ENCODE measurements around the gene XCR1.
A peak's percentile ranks its signal among the peaks of the same experiment; 100 is the strongest.

XCR1 gene

GRCh38 chr3:46065294-46065705 is 38.0 kb upstream of the XCR1 start:
- no peaks in the 10 kb centered on the region for H3K27me3 ChIP-seq (ENCODE audit: insufficient read depth, low read depth)
- H3K36me3 ChIP-seq (ENCODE audit: insufficient read depth), result no peaks in the 10 kb centered on the region
- no peaks in the 10 kb centered on the region for H4K20me1 ChIP-seq (ENCODE audit: insufficient read depth)
- H3K4me2 ChIP-seq, result peak overlapping the region; percentile 33; the same call in 1 of the 2 replicates
- no peak overlapping the region for H3K4me3 ChIP-seq (IDR thresholded peaks at IDR 0.05; ENCODE audit: insufficient read depth, low read depth, low read length)
- TF ChIP-seq CTCF (conservative IDR thresholded peaks at IDR 0.05; ENCODE audit: low read depth, low read length), result no peak
- H3K27ac ChIP-seq, result peak overlapping the region; percentile 40; the same call in 1 of the 2 replicates
- no peak overlapping the region for H3K9ac ChIP-seq
- no peak overlapping the region for H2AFZ ChIP-seq (ENCODE audit: low read depth)
- peaks cover 36% of the 10 kb centered on the region for H3K4me1 ChIP-seq (ENCODE audit: low read depth, poor library complexity, severe bottlenecking)
- no peaks in the 10 kb centered on the region for H3K79me2 ChIP-seq (ENCODE audit: insufficient read depth, low read depth)

GRCh38 chr3:46062679-46063078 is 35.4 kb upstream of the XCR1 start:
- Histone ChIP-seq H3K9ac (no peak overlapping the region), H3K4me3 (IDR thresholded peaks at IDR 0.05; ENCODE audit: insufficient read depth, low read depth, low read length) (no peak overlapping the region), H3K27ac (no peak overlapping the region), H4K20me1 (ENCODE audit: insufficient read depth) (no peaks in the 10 kb centered on the region), H3K27me3 (ENCODE audit: insufficient read depth, low read depth) (no peaks in the 10 kb centered on the region), H2AFZ (ENCODE audit: low read depth) (no peak overlapping the region), H3K36me3 (ENCODE audit: insufficient read depth) (no peaks in the 10 kb centered on the region), H3K79me2 (ENCODE audit: insufficient read depth, low read depth) (no peaks in the 10 kb centered on the region), H3K4me1 (ENCODE audit: low read depth, poor library complexity, severe bottlenecking) (peaks cover 30% of the 10 kb centered on the region), H3K4me2 (no peak overlapping the region)
- no peak for TF ChIP-seq CTCF (conservative IDR thresholded peaks at IDR 0.05; ENCODE audit: low read depth, low read length)

GRCh38 chr3:46061887-46062286 is 34.6 kb upstream of the XCR1 start:
- no peak for TF ChIP-seq CTCF (conservative IDR thresholded peaks at IDR 0.05; ENCODE audit: low read depth, low read length)
- Histone ChIP-seq H3K4me2 (no peak overlapping the region), H3K4me3 (IDR thresholded peaks at IDR 0.05; ENCODE audit: insufficient read depth, low read depth, low read length) (no peak overlapping the region)

GRCh38 chr3:46061108-46061720 is 33.9 kb upstream of the XCR1 start:
- no peaks in the 10 kb centered on the region for H4K20me1 ChIP-seq (ENCODE audit: insufficient read depth)
- H2AFZ ChIP-seq (ENCODE audit: low read depth), result no peak overlapping the region
- no peak overlapping the region for H3K27ac ChIP-seq
- no peaks in the 10 kb centered on the region for H3K79me2 ChIP-seq (ENCODE audit: insufficient read depth, low read depth)
- H3K27me3 ChIP-seq (ENCODE audit: insufficient read depth, low read depth), result no peaks in the 10 kb centered on the region
- no peak overlapping the region for H3K4me3 ChIP-seq (IDR thresholded peaks at IDR 0.05; ENCODE audit: insufficient read depth, low read depth, low read length)
- H3K4me1 ChIP-seq (ENCODE audit: low read depth, poor library complexity, severe bottlenecking), result peaks cover 26% of the 10 kb centered on the region
- no peak for TF ChIP-seq CTCF (conservative IDR thresholded peaks at IDR 0.05; ENCODE audit: low read depth, low read length)
- H3K36me3 ChIP-seq (ENCODE audit: insufficient read depth), result no peaks in the 10 kb centered on the region
- H3K9ac ChIP-seq, result no peak overlapping the region
- H3K4me2 ChIP-seq, result no peak overlapping the region

More at GRCh38 chr3:46061887-46062286, 34.6 kb upstream of the XCR1 start:
- H3K27me3 ChIP-seq (ENCODE audit: insufficient read depth, low read depth), result no peaks in the 10 kb centered on the region
- peaks cover 30% of the 10 kb centered on the region for H3K4me1 ChIP-seq (ENCODE audit: low read depth, poor library complexity, severe bottlenecking)
- no peaks in the 10 kb centered on the region for H3K36me3 ChIP-seq (ENCODE audit: insufficient read depth)
- H2AFZ ChIP-seq (ENCODE audit: low read depth), result no peak overlapping the region
- H3K9ac ChIP-seq, result no peak overlapping the region
- H3K79me2 ChIP-seq (ENCODE audit: insufficient read depth, low read depth), result no peaks in the 10 kb centered on the region
- H4K20me1 ChIP-seq (ENCODE audit: insufficient read depth), result no peaks in the 10 kb centered on the region
- H3K27ac ChIP-seq, result no peak overlapping the region
